Uterus (tissue), 2 donors: ENCODE measurements around the gene SLC17A7.

Experiments used
- POLR2A ChIP-seq, 2 donors: fragments of 450-650 bp; IDR thresholded peaks; one replicate each; pipeline ENCODE4 v1.6.1; 2016; ENCODE audit warnings: antibody characterized with exemption in 2 of 2, mild to moderate bottlenecking in 1 of 2, moderate library complexity in 1 of 2
- TF ChIP-seq, protein P1 (sequence below), 4 experiments: fragments of 200-600 bp in 2 of 4; fragments of 450-650 bp in 2 of 4; sonication (generic) in 2 of 4; IDR thresholded peaks; one replicate each; pipeline ENCODE4 v1.5.1; 2016 to 2019; ENCODE audit warnings: antibody characterized with exemption in 4 of 4, mild to moderate bottlenecking in 2 of 4, moderate library complexity in 1 of 4

DNA sequence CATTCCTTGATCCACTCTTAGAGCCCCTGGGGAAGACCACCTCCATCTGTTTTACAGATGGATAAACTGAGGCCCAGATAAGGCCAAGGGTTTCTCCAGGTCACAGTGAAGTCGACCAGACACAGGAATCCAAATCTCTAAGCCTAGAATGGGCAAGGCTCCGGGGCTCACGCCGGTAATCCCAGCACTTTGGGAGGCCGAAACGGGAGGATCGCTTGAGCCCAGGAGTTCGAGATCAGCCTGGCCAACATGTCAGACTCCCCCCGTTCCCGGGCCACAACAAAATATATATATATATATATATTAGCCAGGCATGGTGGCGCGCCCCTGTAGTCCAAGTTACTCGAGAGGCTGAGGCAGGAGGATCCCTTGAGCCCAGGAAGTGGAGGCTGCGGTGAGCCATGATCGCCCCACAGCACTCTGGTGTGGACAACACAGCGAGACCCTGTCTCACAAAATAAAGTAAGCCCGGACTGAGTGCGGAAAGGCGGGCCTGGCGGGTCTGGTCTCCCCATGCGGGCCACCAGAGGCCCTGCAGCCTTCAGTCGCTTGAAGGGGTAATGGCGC, 45.5 kb upstream of the SLC17A7 start:
- TF ChIP-seq, protein P1, sequence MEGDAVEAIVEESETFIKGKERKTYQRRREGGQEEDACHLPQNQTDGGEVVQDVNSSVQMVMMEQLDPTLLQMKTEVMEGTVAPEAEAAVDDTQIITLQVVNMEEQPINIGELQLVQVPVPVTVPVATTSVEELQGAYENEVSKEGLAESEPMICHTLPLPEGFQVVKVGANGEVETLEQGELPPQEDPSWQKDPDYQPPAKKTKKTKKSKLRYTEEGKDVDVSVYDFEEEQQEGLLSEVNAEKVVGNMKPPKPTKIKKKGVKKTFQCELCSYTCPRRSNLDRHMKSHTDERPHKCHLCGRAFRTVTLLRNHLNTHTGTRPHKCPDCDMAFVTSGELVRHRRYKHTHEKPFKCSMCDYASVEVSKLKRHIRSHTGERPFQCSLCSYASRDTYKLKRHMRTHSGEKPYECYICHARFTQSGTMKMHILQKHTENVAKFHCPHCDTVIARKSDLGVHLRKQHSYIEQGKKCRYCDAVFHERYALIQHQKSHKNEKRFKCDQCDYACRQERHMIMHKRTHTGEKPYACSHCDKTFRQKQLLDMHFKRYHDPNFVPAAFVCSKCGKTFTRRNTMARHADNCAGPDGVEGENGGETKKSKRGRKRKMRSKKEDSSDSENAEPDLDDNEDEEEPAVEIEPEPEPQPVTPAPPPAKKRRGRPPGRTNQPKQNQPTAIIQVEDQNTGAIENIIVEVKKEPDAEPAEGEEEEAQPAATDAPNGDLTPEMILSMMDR (IDR thresholded peaks at IDR 0.05), result peak in 1 of 4 experiments; percentile 17
- TF ChIP-seq POLR2A (IDR thresholded peaks at IDR 0.05), result no peak
